Naive thymus-derived CD4-positive, alpha-beta T cell (primary cell): ENCODE data around the gene SEMA3A. TPM values are rescaled to one million over a fixed set of nuclear protein-coding genes. Genes with fewer than 3 reads are reported as not detected.
"Not testable (repeated sequence)": the region's sequence is repeated elsewhere in the genome, so short reads cannot be mapped to it uniquely, and the experiment has no call there.

Experiments used
- ATAC-seq: fragments of 150-1000 bp; cut with Tn5 transposase; 2 replicates; pipeline ENCODE4 v1.10.0; 2021; ENCODE audit warnings: mild to moderate bottlenecking, moderate library complexity
- CTCF ChIA-PET: fragments of 350-600 bp; sonication (Branson Sonifier 250); formaldehyde crosslinking; loops from one replicate; lab custom pipeline; 2021; ENCODE audit warnings: antibody characterized with exemption; lab: Charles Lee
- POLR2A ChIA-PET: fragments of 350-600 bp; sonication (Branson Sonifier 250); formaldehyde crosslinking; loops from one replicate; lab custom pipeline; 2021; ENCODE audit warnings: antibody characterized with exemption, inconsistent platforms; lab: Charles Lee
- DNase-seq, 9 donors: peaks; one replicate each; pipeline versions ENCODE4 v3.0.0 to v3.0.0-alpha.2; 2020 to 2022; ENCODE audit warnings: mixed read lengths in 1 of 9
- H3K27ac ChIP-seq: one replicate; pipeline ENCODE4 v1.7.0; 2013; ENCODE audit warnings: mild to moderate bottlenecking, low read depth, low read length, moderate library complexity
- H3K27me3 ChIP-seq, 2 donors: one replicate each; pipeline ENCODE4 v1.7.0; 2013; ENCODE audit warnings: low read length in 2 of 2, mild to moderate bottlenecking in 2 of 2, moderate library complexity in 2 of 2; ENCODE audit not compliant: control insufficient read depth in 2 of 2, insufficient read depth in 2 of 2
- H3K36me3 ChIP-seq, 3 experiments: 1 replicate in 2 of 3; 2 replicates in 1 of 3; pipeline ENCODE4 v1.7.0; 2013; ENCODE audit warnings: low read length in 3 of 3, mild to moderate bottlenecking in 3 of 3, moderate library complexity in 1 of 3; ENCODE audit not compliant: insufficient read depth in 3 of 3, control insufficient read depth in 2 of 3
- H3K4me1 ChIP-seq, 2 donors: one replicate each; pipeline ENCODE4 v1.7.0; 2013; ENCODE audit warnings: low read length in 2 of 2, mild to moderate bottlenecking in 2 of 2, moderate library complexity in 1 of 2; ENCODE audit not compliant: control insufficient read depth in 2 of 2, insufficient read depth in 2 of 2
- H3K4me3 ChIP-seq: 2 replicates; pipeline ENCODE4 v1.7.0; 2013; ENCODE audit warnings: mild to moderate bottlenecking, low read length
- H3K9me3 ChIP-seq, 3 experiments: 1 replicate in 2 of 3; 2 replicates in 1 of 3; pipeline ENCODE4 v1.7.0; 2013; ENCODE audit warnings: low read length in 3 of 3; ENCODE audit not compliant: control insufficient read depth in 2 of 3
- H3K27ac Mint-ChIP-seq, 9 donors: one replicate each; pipeline ENCODE4 v1.8.0; 2020 to 2022; ENCODE audit warnings: mixed read lengths in 9 of 9, mild to moderate bottlenecking in 8 of 9, moderate library complexity in 5 of 9, inconsistent platforms in 2 of 9
- H3K27me3 Mint-ChIP-seq, 5 donors: one replicate each; pipeline ENCODE4 v1.8.0; 2021 to 2022; ENCODE audit warnings: mixed read lengths in 5 of 5, mild to moderate bottlenecking in 1 of 5
- H3K36me3 Mint-ChIP-seq, 5 donors: one replicate each; pipeline ENCODE4 v1.8.0; 2020 to 2022; ENCODE audit warnings: mixed read lengths in 5 of 5, mild to moderate bottlenecking in 3 of 5, inconsistent platforms in 1 of 5
- H3K4me1 Mint-ChIP-seq, 7 donors: one replicate each; pipeline ENCODE4 v1.8.0; 2020 to 2022; ENCODE audit warnings: mixed read lengths in 7 of 7, mild to moderate bottlenecking in 3 of 7, inconsistent platforms in 1 of 7
- H3K4me3 Mint-ChIP-seq, 10 donors: one replicate each; pipeline ENCODE4 v1.8.0; 2020 to 2022; ENCODE audit warnings: mild to moderate bottlenecking in 10 of 10, mixed read lengths in 10 of 10, moderate library complexity in 6 of 10, inconsistent platforms in 2 of 10
- H3K9me3 Mint-ChIP-seq, 11 donors: one replicate each; pipeline ENCODE4 v1.8.0; 2020 to 2022; ENCODE audit warnings: mixed read lengths in 11 of 11, mild to moderate bottlenecking in 4 of 11, inconsistent platforms in 1 of 11, moderate library complexity in 1 of 11
- intact Hi-C, 2 donors: fragments of 100-400 bp; cut with micrococcal nuclease; formaldehyde crosslinking; loops; one replicate each; pipeline ENCODE4 v1.15.1; 2023
- polyA plus RNA-seq, 2 donors: library from polyadenylated mRNA; unstranded; fragments of 300-500 nt; fragmentation: Illumina TruSeq; gene quantifications; one replicate each; pipeline ENCODE4 v1.2.3, GENCODE V29; 2021
- total RNA-seq, 6 experiments: library from RNA in 5 of 6; stranded (reverse) in 5 of 6; gene quantifications; 1 replicate in 5 of 6; 2 replicates in 1 of 6; pipeline ENCODE4 v1.2.3 and lab custom pipeline; 2021 to 2026

The SEMA3A gene
- total and polyA plus RNA-seq, 7 experiments from 2014 or later = 0.29 to 3.0 (median 1.3) TPM

DNA sequence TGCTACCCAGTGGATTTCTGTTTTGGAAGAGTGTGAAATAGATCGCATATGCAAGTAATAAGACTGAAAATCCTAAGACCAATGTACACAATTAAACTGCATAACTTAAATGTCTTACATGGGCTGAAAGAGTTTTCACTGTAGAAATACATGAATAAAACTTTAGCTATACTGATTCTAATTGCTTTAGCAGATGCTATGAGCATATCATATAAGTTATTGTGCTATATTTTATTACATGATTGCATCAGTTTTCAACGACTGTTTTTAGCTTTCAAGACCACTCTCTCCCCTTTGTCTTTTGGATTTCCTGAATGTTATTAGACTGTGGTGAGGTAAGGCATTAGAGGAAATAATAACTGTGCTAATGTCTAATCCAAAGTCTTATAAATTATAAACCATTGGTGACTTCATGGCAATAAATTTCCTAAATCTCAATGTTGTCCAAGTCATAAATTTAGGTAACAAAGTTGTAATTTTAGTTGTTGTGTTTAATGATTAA, 124.5 kb downstream of the SEMA3A start:
- Histone ChIP-seq H3K9me3 (no peaks in the 10 kb centered on the region), H3K4me3 (no peak overlapping the region), H3K4me1 (no peaks in the 10 kb centered on the region), H3K27ac (no peak overlapping the region), H3K36me3 (no peaks in the 10 kb centered on the region), H3K27me3 (no peaks in the 10 kb centered on the region)
- peak overlapping the region in 1 of 9 donors; percentile 20 for H3K27ac Mint-ChIP-seq
- CTCF ChIA-PET = no interaction called here
- peaks cover 0 to 3% (median 0%) of the 10 kb centered on the region in 11 donors for H3K9me3 Mint-ChIP-seq
- no peaks in the 10 kb centered on the region for H3K27me3 Mint-ChIP-seq
- H3K36me3 Mint-ChIP-seq = no peaks in the 10 kb centered on the region
- ATAC-seq (no peak), DNase-seq (no peak)
- intact Hi-C loops = no loop called here
- no peak overlapping the region for H3K4me3 Mint-ChIP-seq
- POLR2A ChIA-PET = no interaction called here
- H3K4me1 Mint-ChIP-seq = peaks cover 2 to 16% (median 12%) of the 10 kb centered on the region in 7 donors

GRCh38 chr7:84069033-84069432, 125.6 kb downstream of the SEMA3A start:
- no peaks in the 10 kb centered on the region for H3K9me3 ChIP-seq
- Mint-ChIP-seq H3K27me3 (no peaks in the 10 kb centered on the region), H3K36me3 (no peaks in the 10 kb centered on the region), H3K4me3 (no peak overlapping the region), H3K27ac (no peak overlapping the region), H3K9me3 (peaks cover 0 to 3% (median 0%) of the 10 kb centered on the region in 11 donors), H3K4me1 (peaks cover 2 to 14% (median 11%) of the 10 kb centered on the region in 7 donors)
- H3K4me3 ChIP-seq = no peak overlapping the region
- H3K36me3 ChIP-seq = no peaks in the 10 kb centered on the region
- intact Hi-C loops = no loop called here
- CTCF ChIA-PET = no interaction called here
- no peak overlapping the region for H3K27ac ChIP-seq
- no peak for DNase-seq
- POLR2A ChIA-PET = no interaction called here
- ATAC-seq = no peak
- H3K4me1 ChIP-seq = no peaks in the 10 kb centered on the region
- no peaks in the 10 kb centered on the region for H3K27me3 ChIP-seq

- H3K4me3 ChIP-seq, ATAC-seq, H3K36me3 ChIP-seq, H3K27ac ChIP-seq, H3K9me3 Mint-ChIP-seq, intact Hi-C loops, H3K27me3 ChIP-seq, H3K9me3 ChIP-seq, H3K27ac Mint-ChIP-seq, H3K27me3 Mint-ChIP-seq, DNase-seq, POLR2A ChIA-PET, CTCF ChIA-PET, H3K36me3 Mint-ChIP-seq, H3K4me3 Mint-ChIP-seq, H3K4me1 ChIP-seq: not testable (repeated sequence)
- peaks cover 0 to 13% (median 9%) of the 10 kb centered on the region in 7 donors for H3K4me1 Mint-ChIP-seq
Measured at GRCh38 chr7:84062489-84062901, 132.1 kb downstream of the SEMA3A start.

DNA sequence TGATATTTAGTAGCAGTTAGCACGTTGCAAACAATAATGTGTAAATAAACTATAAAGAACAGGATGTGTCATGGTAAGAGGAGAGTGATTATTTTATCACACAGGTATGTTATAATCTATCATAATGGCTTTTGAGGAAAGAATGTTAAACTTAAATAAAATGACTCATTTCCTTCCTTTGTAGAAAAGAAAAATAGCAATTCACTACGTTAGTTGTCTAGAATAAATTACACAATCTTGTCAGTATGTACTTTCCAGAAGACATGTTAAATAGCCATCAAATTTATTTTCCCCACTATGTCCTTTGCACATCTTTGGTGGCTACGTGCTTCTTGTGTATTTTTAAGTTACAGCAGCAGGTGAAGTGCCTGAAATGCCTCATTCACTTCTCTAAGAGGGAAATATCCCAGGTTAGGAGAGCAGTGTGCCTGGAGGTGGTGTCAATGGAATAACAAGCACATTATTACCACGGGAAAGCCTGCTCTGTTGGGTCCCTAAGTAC, 133.8 kb downstream of the SEMA3A start:
- Mint-ChIP-seq H3K9me3 (peaks cover 0 to 4% (median 0%) of the 10 kb centered on the region in 11 donors), H3K27ac (peak overlapping the region in 1 of 9 donors; percentile 53), H3K27me3 (no peaks in the 10 kb centered on the region), H3K4me3 (no peak overlapping the region), H3K36me3 (no peaks in the 10 kb centered on the region), H3K4me1 (peaks cover 0 to 15% (median 12%) of the 10 kb centered on the region in 7 donors)
- ATAC-seq = no peak
- Histone ChIP-seq H3K9me3 (no peaks in the 10 kb centered on the region), H3K27ac (no peak overlapping the region), H3K36me3 (no peaks in the 10 kb centered on the region), H3K4me3 (no peak overlapping the region), H3K27me3 (no peaks in the 10 kb centered on the region), H3K4me1 (no peaks in the 10 kb centered on the region)
- intact Hi-C loops = no loop called here
- ChIA-PET CTCF (no interaction called here), POLR2A (no interaction called here)
- DNase-seq = no peak

DNA sequence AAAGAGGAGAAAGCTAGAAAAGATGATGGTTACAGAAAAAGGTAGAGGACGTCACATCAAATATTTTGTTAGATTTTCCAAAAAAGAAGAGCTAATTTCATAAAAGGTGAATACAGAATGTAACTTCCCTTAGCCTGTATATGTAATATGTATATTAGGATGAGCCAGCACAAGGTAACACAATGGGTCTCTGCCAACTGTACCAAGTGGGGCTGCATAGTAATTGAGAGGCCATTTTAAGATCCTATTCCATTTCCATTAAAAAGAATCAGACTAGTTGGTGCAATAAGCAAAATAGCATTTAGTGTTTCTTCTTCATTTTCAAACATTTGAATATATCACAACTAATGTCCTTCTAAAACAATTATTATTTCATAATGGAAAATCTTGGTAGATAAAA, 134.6 kb downstream of the SEMA3A start:
- DNase-seq = no peak
- Mint-ChIP-seq H3K4me3 (no peak overlapping the region), H3K27ac (no peak overlapping the region), H3K36me3 (peaks cover 0 to 4% (median 0%) of the 10 kb centered on the region in 5 donors), H3K9me3 (peaks cover 0 to 3% (median 0%) of the 10 kb centered on the region in 11 donors), H3K27me3 (no peaks in the 10 kb centered on the region), H3K4me1 (peaks cover 0 to 15% (median 12%) of the 10 kb centered on the region in 7 donors)
- H3K27me3 ChIP-seq = no peaks in the 10 kb centered on the region
- no peaks in the 10 kb centered on the region for H3K36me3 ChIP-seq
- H3K9me3 ChIP-seq = no peaks in the 10 kb centered on the region
- H3K27ac ChIP-seq = no peak overlapping the region
- ChIA-PET CTCF (no interaction called here), POLR2A (no interaction called here)
- intact Hi-C loops = no loop called here
- no peaks in the 10 kb centered on the region for H3K4me1 ChIP-seq
- ATAC-seq = no peak
- no peak overlapping the region for H3K4me3 ChIP-seq

GRCh38 chr7:84058311-84059076, 136.1 kb downstream of the SEMA3A start:
- DNase-seq (no peak), ATAC-seq (no peak)
- Histone ChIP-seq H3K27me3 (no peaks in the 10 kb centered on the region), H3K36me3 (no peaks in the 10 kb centered on the region), H3K4me1 (no peaks in the 10 kb centered on the region), H3K4me3 (no peak overlapping the region), H3K27ac (no peak overlapping the region), H3K9me3 (no peaks in the 10 kb centered on the region)
- intact Hi-C loops = no loop called here
- Mint-ChIP-seq H3K27me3 (no peaks in the 10 kb centered on the region), H3K36me3 (peaks cover 0 to 4% (median 0%) of the 10 kb centered on the region in 5 donors), H3K4me3 (no peak overlapping the region), H3K27ac (no peak overlapping the region), H3K9me3 (peaks cover 0 to 3% (median 0%) of the 10 kb centered on the region in 11 donors), H3K4me1 (peaks cover 0 to 15% (median 12%) of the 10 kb centered on the region in 7 donors)
- ChIA-PET CTCF (no interaction called here), POLR2A (no interaction called here)
